NCI-H2227 (cell line): ENCODE measurements around the gene ZNF653.
"Not testable (repeated sequence)": the region's sequence is repeated elsewhere in the genome, so short reads cannot be mapped to it uniquely, and the experiment has no call there.

ENCODE experiments used
- DNase-seq: peaks from one replicate; lab custom pipeline; 2025; ENCODE audit not compliant: unreplicated experiment; lab: John Stamatoyannopoulos, UW

The ZNF653 gene

DNA sequence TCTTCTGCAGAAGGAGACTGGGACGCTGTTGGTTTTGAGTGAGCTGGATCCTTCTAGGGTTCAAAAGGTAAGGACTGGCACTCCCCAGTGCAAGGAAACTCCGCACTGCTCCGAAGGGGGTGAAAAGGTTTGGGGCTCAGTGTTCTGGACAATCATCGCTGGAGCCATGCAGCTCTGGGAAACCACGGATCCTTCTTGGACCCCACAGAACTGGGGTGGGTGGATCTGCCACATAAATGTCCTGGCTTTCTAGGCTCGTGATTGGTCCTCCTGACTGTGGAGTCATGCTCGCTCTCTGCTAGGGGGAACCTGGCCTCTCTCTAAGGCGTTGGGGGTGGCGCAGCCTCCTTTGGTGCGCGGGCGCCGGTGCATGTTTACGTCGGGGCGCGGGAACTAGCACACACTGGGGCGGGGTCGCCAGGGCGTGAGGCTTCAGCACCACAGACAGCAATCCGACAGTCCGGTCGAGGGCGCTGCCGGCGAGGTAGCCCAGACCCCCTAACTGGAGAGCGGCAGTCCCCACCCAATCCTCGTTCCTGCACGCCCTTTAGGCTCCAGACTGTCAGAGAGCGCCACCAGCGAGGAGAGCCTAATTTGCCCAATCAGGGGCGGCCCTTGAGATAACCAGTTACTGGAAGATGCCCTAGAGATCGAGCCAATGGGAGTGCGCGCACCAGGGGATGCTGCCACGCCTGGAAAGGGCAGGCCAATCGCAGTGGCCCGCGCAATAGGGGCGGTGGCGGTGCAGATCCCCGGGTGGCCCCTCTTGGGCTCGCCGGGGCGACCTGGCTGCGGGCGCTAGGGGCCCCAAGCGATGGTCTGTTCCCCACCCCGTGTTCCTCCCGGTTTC lies 23.9 kb downstream of the ZNF653 start:
- peak; percentile 94 for DNase-seq

GRCh38 chr19:11480715-11481533 lies 24.7 kb downstream of the ZNF653 start, which contains the start of gene ELAVL3:
Gene ELAVL3, minus strand, starts transcription at chr19:11481046. Its CDS starts 438 bp downstream, at chr19:11480608.
- peak; percentile 83 for DNase-seq

DNA sequence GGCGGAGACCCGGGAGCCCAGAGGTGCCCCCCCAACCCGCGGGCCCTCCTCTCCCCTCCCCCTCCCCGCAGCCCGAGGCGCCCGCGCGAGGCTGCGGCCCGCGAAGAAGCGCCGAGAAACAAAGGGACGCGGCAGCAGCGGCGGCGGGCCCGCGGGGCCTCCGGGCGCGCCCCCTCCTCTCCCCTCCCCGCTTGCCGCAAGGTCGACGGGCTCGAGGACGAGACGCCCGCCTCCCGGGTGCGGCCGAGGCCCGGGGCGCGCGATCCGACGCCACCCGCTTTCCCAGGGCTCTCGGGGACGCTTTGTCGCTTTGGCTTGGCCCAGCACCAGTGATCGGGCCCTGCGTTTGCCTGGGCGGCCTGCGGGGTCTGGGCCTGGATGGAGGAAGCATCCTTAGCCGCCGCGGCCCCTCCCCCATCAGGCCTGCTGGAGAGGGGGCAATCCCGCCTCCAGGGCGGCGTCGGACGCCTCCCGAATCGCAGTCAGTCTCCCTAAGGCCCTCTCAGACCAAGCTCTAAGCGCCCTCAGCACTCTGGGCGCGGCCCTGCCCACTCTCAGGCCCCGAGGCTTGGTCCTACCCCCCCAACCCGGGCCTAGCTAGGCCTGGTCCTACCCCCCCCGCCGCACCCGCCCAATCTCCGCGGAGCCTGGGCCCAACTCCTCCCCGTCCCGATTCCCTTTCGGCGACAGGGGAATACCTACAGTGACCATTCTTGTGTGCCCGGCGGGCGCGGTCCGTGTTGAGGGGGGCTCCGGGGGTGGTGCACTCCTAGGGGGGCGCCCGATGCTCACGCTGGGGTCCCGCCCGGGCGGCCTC lies 25.5 kb downstream of the ZNF653 start:
- DNase-seq, result peak; percentile 73

GRCh38 chr19:11479090-11479897 lies 26.3 kb downstream of the ZNF653 start:
- DNase-seq, result peak; percentile 90

DNA sequence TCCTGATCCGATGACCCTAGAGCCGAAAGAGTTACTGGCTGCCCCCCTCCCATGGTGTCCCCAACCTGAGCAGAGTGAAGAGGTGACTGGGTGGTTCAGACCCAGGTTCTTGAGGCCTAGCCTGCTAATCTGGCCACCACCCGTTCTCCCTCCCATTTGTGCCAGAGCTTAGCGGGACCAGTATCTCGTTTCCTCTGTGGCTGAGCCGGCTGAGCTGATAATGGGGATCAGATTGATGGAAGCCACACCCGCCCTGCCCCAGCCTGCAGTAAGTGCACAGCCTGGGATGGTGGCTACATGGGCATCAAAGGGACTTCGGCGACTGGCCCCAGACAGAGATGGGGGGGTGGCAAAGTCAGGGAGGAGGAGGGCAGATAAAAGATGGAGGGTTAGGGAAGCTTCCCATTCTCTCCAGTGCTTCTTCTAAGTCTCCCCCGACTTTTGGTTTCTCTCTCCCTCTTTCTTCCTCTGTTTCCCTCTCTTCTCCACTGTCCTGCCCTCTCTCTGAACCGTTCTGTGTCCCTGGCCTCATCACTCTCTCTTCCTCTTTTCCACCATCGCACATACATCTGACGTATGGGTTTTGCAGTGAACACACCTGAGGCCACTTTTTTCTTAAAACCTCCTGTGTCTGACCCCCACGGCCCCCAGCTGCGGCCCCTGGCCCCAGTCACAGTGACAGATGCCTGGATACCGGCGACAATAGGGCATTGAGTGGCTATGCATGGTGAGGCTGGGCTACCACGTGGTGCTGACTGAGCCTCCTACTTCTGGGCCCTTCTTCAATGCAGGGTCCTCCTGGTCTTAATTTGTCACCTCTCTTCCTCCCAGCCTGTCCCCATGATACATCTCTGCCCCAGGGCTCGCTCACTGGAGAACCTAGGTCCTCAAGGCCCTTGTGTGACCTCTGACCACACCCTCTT lies 27.2 kb downstream of the ZNF653 start:
- no peak for DNase-seq

- DNase-seq, result no peak
Observed at GRCh38 chr19:11475861-11476260, 29.8 kb downstream of the ZNF653 start.

GRCh38 chr19:11475343-11475742 lies 30.3 kb downstream of the ZNF653 start:
- DNase-seq, result not testable (repeated sequence)

DNA sequence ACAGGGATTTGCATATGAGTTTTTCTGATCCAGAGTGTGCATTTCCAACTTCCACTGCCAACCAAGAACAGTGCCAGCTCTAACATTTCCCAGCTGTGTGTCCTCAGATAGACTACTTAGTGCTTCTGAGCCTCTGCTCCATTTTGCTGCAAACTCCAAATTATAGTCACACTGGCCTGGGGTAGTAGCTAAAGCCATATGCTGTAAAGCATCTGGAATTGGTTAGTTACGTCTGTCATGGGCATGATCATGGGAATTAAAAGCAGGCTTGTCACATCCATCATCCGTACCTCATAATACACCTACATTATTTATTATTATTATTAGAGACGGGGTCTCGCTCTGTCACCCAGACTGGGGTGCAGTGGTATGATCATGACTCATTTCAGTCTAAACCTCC lies 31.9 kb downstream of the ZNF653 start:
- no peak for DNase-seq

GRCh38 chr19:11468266-11468845 lies 37.3 kb downstream of the ZNF653 start:
- not testable (repeated sequence) for DNase-seq

DNA sequence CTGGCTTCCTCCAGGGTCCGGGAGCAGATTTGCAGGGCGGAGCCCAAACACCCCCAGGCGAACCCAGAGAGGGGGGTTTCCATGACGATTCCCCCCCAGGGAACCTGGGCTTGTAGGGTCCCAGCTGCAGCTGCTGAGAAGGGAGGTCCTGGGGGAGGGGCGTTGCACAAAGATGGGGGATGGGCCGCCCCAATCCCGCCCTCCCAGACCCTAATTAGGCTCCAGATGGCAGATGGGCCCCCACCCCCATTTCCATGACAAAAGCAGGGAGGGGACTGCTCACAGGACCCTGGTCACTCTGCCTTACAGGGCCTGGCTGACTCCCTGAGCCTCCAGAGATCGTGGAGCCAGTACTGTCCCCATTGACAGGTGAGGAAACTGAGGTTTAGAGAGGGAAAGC lies 40.0 kb downstream of the ZNF653 start:
- no peak for DNase-seq

GRCh38 chr19:11464333-11465265 lies 41.0 kb downstream of the ZNF653 start:
- no peak for DNase-seq

- DNase-seq, result no peak
Observed at GRCh38 chr19:11463391-11463790, 42.2 kb downstream of the ZNF653 start.

DNA sequence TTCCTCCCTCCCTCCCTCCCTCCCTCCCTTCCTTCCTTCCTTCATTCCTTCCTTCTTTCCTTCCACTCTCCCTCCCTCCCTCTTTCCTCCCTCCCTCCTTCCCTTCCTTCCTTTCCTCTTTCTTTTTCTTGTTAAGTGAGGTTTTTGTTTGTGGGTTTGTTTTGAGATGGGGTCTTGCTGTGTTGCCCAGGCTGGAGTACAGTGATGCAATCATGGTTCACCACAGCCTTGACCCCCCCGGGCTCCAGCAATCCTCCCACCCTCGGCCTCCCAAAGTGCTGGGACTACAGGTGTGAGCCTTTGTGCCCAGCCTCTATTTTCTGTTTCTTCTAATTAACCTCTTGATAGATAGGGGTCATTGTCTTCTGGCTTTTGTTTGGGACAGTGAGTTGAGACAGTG lies 44.2 kb downstream of the ZNF653 start:
- DNase-seq, result no peak

- DNase-seq, result no peak
Observed at GRCh38 chr19:11460207-11460606, 45.4 kb downstream of the ZNF653 start.

DNA sequence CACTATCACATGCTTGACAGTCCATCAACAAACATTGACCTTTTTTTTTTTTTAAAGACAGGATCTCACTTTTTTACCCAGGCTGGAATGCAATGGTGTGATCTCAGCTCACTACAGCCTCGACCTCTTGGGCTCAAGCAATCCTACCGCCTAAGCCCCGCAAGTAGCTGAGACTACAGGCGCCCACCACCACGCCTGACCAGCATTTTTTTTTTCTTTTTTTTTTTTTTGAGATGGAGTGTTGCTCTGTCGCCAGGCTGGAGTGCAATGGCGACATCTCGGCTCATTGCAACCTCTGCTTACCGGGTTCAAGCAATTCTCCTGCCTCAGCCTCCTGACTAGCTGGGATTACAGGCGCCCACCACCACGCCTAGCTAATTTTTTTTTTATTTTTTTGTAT lies 46.7 kb downstream of the ZNF653 start:
- DNase-seq, result not testable (repeated sequence)

- DNase-seq, result no peak
Observed at GRCh38 chr19:11458236-11458900, 47.3 kb downstream of the ZNF653 start.

DNA sequence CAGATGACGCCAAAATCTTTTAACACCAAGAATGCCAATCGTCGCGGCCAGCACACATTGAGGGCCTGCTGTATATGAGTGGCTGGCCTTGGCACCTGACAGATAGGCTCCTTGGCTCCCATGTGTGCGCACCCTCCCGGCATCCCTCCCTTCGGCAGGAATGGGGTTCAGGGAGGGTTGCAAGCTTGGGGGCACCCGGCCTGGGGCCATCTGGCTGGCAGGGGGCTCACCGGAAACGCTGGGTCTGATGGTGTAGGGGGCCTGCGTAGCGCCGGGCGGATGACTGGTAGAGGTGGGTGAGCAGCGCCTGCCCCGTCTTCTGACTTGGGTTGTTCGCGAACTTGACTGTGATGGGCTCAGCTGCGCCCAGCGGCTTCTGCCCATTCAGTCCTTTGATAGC lies 47.8 kb downstream of the ZNF653 start:
- no peak for DNase-seq
